VCaP (cell line): Measurements from ENCODE around the gene COL24A1.
A peak's percentile ranks its signal among the peaks of the same experiment; 100 is the strongest.
"Not testable (repeated sequence)": the region's sequence is repeated elsewhere in the genome, so short reads cannot be mapped to it uniquely, and the experiment has no call there.

Experiments
- H3K27ac ChIP-seq: fragments of 450-650 bp; 2 replicates; pipeline ENCODE4 v1.5.1; 2017
- TF ChIP-seq, protein P1 (sequence below): fragments of 450-650 bp; conservative IDR thresholded peaks from 2 replicates; pipeline ENCODE4 v1.5.1; 2017; ENCODE audit warnings: mild to moderate bottlenecking, moderate library complexity

The COL24A1 gene

DNA sequence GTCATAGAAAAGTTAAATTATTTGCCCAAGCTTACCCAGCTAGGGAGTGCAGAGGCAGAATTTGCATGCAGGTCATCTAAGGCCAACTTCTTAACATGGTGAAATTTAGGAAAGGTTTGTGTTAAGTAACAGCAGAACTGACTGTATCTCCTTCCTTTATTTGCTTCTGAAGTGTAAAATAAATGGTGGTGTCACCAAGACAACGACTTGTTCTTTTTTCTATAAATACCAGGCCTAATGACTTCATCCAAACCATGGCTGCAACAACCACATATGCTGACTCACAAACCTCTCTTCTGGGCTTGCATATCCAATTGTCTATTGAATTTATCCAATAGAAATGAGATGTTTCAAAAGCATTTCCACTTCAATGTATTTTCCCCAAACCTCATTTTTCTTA is 19.1 kb downstream of the COL24A1 start:
- no peak overlapping the region for H3K27ac ChIP-seq
- TF ChIP-seq, protein P1, sequence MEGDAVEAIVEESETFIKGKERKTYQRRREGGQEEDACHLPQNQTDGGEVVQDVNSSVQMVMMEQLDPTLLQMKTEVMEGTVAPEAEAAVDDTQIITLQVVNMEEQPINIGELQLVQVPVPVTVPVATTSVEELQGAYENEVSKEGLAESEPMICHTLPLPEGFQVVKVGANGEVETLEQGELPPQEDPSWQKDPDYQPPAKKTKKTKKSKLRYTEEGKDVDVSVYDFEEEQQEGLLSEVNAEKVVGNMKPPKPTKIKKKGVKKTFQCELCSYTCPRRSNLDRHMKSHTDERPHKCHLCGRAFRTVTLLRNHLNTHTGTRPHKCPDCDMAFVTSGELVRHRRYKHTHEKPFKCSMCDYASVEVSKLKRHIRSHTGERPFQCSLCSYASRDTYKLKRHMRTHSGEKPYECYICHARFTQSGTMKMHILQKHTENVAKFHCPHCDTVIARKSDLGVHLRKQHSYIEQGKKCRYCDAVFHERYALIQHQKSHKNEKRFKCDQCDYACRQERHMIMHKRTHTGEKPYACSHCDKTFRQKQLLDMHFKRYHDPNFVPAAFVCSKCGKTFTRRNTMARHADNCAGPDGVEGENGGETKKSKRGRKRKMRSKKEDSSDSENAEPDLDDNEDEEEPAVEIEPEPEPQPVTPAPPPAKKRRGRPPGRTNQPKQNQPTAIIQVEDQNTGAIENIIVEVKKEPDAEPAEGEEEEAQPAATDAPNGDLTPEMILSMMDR: no peak

DNA sequence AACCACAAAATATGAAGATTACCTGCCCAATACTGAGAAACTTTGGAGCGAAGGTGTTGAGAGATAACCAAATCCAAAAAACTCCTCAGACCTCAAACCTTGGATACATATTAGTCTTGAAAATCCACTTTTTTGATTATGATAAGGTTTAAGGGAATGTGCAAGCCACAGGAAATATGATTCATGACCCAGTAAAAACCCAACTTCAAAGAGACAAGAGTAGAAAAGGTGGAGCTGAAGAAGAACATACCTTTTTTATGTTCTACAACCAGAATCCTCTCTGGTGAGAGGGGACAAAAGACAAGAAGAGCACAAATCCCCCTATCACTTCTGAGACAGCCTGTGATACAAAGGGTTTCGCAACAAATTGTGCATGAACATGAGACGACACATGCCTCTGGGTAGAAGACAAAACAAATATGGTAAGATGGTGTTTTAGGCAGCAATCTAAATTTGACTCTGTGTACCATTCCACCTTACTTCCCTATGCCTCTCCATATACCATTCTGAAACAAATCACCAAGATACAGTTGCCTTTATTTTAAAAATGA is 37.3 kb downstream of the COL24A1 start:
- H3K27ac ChIP-seq: no peak overlapping the region
- TF ChIP-seq, protein P1: no peak

DNA sequence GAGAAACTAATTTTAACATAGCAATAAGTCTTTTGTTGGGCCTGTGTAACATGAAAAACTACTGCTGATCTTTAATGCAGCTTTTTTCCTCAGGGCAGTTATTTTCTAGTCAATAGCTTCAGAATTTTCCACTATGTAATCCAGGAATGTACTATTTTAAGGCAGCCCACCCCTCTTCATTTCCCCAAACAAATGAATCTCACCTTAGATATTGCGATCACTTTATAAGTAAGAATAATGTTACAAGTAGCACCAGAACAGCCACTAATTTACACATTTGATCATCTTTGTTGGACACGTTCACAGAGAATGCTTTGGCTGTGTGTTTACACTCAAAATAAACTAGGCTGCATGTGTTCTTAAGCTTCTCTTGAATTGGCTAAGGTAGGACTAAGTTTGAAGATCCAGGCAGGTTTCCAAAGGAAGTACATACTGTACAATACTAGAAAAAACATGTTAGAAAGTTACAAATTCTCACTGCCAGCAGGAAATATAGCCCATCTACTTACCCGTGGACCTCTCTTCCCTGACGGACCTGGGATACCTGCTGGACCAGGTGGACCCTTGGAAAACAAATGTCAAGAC is 41.7 kb downstream of the COL24A1 start:
- TF ChIP-seq, protein P1: no peak
- peak overlapping the region; percentile 34; the same call in 1 of the 2 replicates for H3K27ac ChIP-seq

DNA sequence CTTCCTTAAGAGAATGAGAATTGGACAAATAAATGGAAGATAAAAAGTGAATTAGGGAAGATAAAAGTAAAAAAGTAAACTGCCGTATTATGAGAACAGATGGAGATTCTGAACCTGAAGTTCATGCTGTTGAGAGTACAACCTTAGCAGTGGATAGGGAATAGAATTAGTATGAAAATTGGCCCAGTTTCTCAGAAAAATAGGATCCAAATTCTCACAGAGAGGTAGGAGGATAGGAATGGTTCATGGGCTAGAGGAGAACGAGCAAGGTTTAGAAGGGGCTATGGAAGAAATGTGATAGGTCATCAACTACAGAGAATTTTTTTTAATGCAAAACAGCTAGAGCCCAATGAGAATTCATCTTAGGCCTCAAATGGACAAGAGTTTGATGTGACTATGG is 42.3 kb downstream of the COL24A1 start:
- H3K27ac ChIP-seq: peak overlapping the region; percentile 34; the same call in 1 of the 2 replicates
- TF ChIP-seq, protein P1: no peak

GRCh38 chr1:86111590-86111989 is 45.0 kb downstream of the COL24A1 start:
- not testable (repeated sequence) for H3K27ac ChIP-seq

DNA sequence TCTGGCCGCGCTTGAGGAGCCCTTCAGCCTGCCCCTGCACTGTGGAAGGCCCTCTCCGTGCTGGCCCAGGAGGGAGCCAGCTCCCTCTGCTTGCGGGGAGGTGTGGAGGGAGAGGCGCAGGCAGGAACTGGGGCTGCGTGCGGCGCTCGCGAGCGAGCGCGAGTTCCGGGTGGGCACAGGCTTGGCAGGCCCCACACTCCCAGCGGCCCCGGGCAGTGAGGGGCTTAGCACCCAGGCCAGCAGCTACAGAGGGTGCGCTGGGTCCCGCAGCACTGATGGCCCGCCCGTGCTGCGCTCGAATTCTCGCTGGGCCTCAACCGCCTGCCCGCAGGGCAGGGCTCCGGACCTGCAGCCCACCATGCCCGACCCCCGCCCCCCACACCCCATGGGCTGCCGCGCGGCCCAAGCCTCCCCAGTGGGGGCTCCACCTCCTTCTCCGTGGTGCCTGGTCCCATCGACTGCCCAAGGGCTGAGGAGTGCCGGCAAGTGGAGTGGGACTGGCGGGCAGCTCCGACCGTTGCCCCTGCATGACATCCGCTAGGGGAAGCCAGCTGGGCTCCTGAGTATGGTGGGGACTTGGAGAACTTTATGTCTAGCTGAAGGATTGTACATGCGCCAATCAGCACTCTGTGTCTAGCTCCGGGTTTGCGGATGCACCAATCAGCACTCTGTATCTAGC is 46.0 kb downstream of the COL24A1 start:
- H3K27ac ChIP-seq: no peak overlapping the region
- TF ChIP-seq, protein P1: no peak

- TF ChIP-seq, protein P1: no peak
- H3K27ac ChIP-seq: no peak overlapping the region
Observed at GRCh38 chr1:86105533-86105866, 51.1 kb downstream of the COL24A1 start.
